Brain microvascular endothelial cell (primary cell): ENCODE measurements around the gene FBN1.

ENCODE experiments used
- DNase-seq: peaks from one replicate; pipeline ENCODE4 v3.0.0-alpha.2; 2020
- H3K27ac ChIP-seq: fragments of 250-450 bp; sonication (Bioruptor Pico); 2 replicates; pipeline ENCODE4 v1.5.1; 2020; ENCODE audit warnings: mild to moderate bottlenecking, moderate library complexity
- H3K27me3 ChIP-seq: fragments of 250-450 bp; sonication (Bioruptor Pico); replicated peaks from 2 replicates; pipeline ENCODE4 v1.5.1; 2020; ENCODE audit warnings: mild to moderate bottlenecking
- H3K36me3 ChIP-seq: fragments of 250-450 bp; sonication (Bioruptor Pico); replicated peaks from 2 replicates; pipeline ENCODE4 v1.5.1; 2020; ENCODE audit warnings: mild to moderate bottlenecking
- H3K4me3 ChIP-seq: 2 replicates; pipeline ENCODE4 v1.5.1; 2011; ENCODE audit warnings: low read depth, mild to moderate bottlenecking, control low read depth, low read length, moderate library complexity
- CTCF ChIP-seq: IDR thresholded peaks from 2 replicates; pipeline ENCODE4 v1.5.1; 2011; ENCODE audit warnings: low read depth, mild to moderate bottlenecking, moderate library complexity, low read length, control low read depth, inconsistent platforms; ENCODE audit errors: missing control alignments
- in situ Hi-C: cut with HindIII; loops from 2 replicates; pipeline ENCODE4 v1.10.0; 2017; ENCODE audit warnings: low sequenced_read_pairs, low pct_ligation_motif_present

Gene FBN1

GRCh38 chr15:48596415-48596814, 49.1 kb downstream of the FBN1 start:
- TF ChIP-seq CTCF: no peak
- H3K4me3 ChIP-seq: no peak overlapping the region
- H3K27me3 ChIP-seq: no peaks in the 10 kb centered on the region
- H3K27ac ChIP-seq: no peak overlapping the region
- in situ Hi-C loops: no loop called here
- H3K36me3 ChIP-seq: peaks cover 78% of the 10 kb centered on the region
- no peak for DNase-seq

GRCh38 chr15:48595981-48596380, 49.5 kb downstream of the FBN1 start:
- H3K27me3 ChIP-seq: no peaks in the 10 kb centered on the region
- H3K27ac ChIP-seq: no peak overlapping the region
- no peak for TF ChIP-seq CTCF
- DNase-seq: no peak
- H3K36me3 ChIP-seq: peaks cover 73% of the 10 kb centered on the region
- in situ Hi-C loops: no loop called here
- no peak overlapping the region for H3K4me3 ChIP-seq

- TF ChIP-seq CTCF: no peak
- no peak overlapping the region for H3K4me3 ChIP-seq
- no peaks in the 10 kb centered on the region for H3K27me3 ChIP-seq
- H3K27ac ChIP-seq: peak overlapping the region; percentile 93
- peaks cover 57% of the 10 kb centered on the region for H3K36me3 ChIP-seq
- in situ Hi-C loops: no loop called here
- no peak for DNase-seq
Measured at GRCh38 chr15:48592933-48593332, 52.6 kb downstream of the FBN1 start.

- in situ Hi-C loops: no loop called here
- DNase-seq: peak; percentile 97
Measured at GRCh38 chr15:48592221-48592731, 53.2 kb downstream of the FBN1 start.

GRCh38 chr15:48590723-48591122, 54.8 kb downstream of the FBN1 start:
- no peak for TF ChIP-seq CTCF
- H3K27me3 ChIP-seq: no peaks in the 10 kb centered on the region
- H3K27ac ChIP-seq: peak overlapping the region; percentile 93
- in situ Hi-C loops: no loop called here
- no peak overlapping the region for H3K4me3 ChIP-seq
- peaks cover 34% of the 10 kb centered on the region for H3K36me3 ChIP-seq
- no peak for DNase-seq

More at GRCh38 chr15:48592221-48592731, 53.2 kb downstream of the FBN1 start:
- Histone ChIP-seq H3K4me3 (no peak overlapping the region), H3K36me3 (peaks cover 50% of the 10 kb centered on the region), H3K27me3 (no peaks in the 10 kb centered on the region), H3K27ac (peak overlapping the region; percentile 93)
- no peak for TF ChIP-seq CTCF

GRCh38 chr15:48584812-48585563, 60.5 kb downstream of the FBN1 start:
- H3K27ac ChIP-seq: no peak overlapping the region
- TF ChIP-seq CTCF: no peak

More at GRCh38 chr15:48584812-48585563, 60.5 kb downstream of the FBN1 start:
- no peak for DNase-seq
- Histone ChIP-seq H3K36me3 (peaks cover 30% of the 10 kb centered on the region), H3K4me3 (no peak overlapping the region), H3K27me3 (no peaks in the 10 kb centered on the region)
- in situ Hi-C loops: no loop called here
